ENCODE data around the gene UBE2L5.
"Not testable (repeated sequence)": the region's sequence is repeated elsewhere in the genome, so short reads cannot be mapped to it uniquely, and the experiment has no call there.

Gene UBE2L5

GRCh38 chr13:30440910-30441703 lies 18.8 kb downstream of the UBE2L5 start:
- DNase-seq, result no peak

- DNase-seq, result no peak
Observed at GRCh38 chr13:30442926-30443325, 20.6 kb downstream of the UBE2L5 start.

- DNase-seq, result not testable (repeated sequence)
Observed at GRCh38 chr13:30443491-30443890, 21.2 kb downstream of the UBE2L5 start.

DNA sequence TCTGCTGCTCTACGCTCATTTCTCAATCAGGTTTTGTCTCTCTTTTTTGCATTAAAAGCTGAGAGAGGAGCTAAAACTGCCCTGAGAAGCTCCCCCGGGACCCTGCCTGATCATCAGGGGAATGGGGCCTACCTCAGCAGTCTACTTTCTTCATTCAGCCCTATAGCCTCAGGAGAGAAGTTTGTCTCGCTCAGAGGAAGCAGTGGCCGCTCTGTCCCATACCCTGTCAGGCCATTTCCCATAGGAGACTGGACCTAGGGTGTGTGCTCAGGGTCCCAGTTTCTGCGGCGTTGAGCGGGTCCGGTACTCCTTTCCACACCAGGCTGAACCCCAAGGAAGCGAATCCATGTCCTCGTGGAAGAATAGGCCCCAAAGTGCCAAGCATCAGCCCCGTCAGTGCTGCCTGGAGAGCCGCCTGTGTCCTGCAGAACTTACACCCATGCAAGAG lies 21.7 kb downstream of the UBE2L5 start:
- DNase-seq, result no peak

GRCh38 chr13:30446126-30446500 lies 23.8 kb downstream of the UBE2L5 start:
- no peak for DNase-seq

- DNase-seq, result no peak
Observed at GRCh38 chr13:30448441-30448840, 26.1 kb downstream of the UBE2L5 start.

DNA sequence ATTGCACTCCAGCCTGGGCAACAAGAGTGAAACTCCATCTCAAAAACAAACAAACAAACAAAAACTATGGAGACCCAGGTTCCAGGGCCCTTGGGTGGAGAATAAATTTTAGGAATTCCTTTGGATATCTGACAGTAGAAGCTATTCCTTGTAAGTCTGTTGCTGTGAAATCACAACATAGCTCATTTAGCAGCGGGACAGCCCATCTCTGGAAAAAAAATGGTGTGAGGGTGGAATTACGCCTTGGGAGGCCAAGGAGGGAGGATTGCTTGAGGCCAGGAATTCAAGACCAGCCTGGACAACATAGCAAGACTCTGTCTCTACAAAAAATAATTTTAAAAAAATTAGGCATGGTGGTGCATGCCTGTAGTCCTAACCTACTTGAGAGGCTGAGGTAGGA lies 27.8 kb downstream of the UBE2L5 start:
- no peak for DNase-seq

GRCh38 chr13:30451476-30451875 lies 29.2 kb downstream of the UBE2L5 start:
- not testable (repeated sequence) for DNase-seq

- DNase-seq, result no peak
Observed at GRCh38 chr13:30453727-30454126, 31.4 kb downstream of the UBE2L5 start.

GRCh38 chr13:30454991-30455390 lies 32.7 kb downstream of the UBE2L5 start:
- no peak for DNase-seq

DNA sequence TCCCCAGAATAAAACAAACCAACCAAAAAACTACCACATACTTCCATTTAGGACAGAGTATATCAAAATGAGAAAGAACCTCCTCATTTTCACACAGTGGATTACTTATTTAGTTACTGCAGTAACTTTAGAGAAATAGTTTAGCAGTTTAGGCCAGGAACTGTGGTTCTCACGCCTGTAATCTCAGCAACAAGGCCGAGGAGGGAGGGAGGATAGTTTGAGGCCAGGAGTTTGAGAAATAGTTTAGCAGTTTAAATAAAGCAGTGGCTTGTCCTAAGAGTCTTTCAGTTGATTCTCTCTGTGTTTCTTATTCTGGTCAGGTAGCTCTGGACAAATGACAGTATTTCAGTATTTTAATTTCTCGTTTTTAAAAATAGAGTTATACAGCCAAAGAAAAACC lies 34.0 kb downstream of the UBE2L5 start:
- no peak for DNase-seq

DNA sequence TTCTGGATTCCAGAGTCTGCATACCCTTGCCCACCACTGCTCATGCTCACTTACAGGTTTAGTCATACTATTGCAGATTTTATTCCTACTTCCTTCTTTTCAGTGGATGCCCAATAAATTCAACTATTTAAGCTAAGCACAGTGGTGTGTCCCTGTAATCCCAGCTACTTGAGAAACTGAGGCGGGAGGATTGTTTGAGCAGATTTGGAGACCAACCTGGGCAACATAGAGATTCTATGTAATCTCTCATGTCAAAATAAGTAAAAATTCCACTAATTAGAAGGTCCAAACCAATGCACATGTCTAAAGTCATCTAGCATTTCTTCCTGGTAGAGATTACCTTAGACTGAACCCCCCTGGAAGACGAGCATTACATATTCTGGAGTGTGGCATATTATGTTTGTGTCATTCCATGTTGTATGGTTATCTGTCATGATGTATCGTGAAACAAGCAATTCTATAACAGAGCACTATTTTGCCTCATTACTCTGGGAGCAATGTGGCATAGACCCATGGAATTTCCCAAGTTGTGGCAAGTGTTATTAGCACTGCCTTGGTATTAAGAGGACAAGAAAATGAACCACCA lies 35.1 kb downstream of the UBE2L5 start:
- DNase-seq, result no peak

- DNase-seq, result not testable (repeated sequence)
Observed at GRCh38 chr13:30461279-30462066, 39.2 kb downstream of the UBE2L5 start.

DNA sequence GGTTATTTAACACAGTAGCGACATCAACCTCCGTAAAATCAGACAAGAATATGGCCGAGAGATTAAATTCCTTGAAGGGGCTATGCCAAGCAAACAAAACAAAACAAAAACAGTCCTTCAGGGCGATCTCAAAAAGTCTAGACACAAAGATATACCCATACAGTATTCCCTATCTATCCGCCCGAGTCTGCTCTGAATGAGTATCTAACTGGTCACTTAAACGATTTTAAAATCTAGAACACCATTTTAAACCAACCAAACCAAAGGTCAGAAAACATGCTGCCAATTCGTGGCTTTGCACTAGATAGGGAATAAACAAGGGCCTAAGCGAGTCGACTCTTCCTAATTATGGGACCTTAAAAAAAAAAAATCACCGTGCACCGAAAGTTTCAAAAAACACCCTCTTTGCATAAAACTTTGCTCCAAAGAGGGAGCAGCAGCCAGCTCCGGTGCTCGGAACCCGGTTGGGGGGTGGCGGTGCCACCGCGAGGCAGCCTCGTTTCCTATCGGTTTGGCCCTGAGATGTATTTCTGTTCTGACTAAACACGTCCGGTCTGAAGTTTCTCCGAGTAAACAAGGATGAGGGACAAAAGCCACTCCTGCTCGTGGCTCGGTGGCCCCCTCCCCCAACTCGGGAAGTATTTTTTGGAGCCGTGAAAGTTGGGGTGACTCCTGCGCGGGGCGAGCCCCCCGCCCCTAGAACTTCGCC lies 41.6 kb downstream of the UBE2L5 start:
- peak; percentile 89 for DNase-seq

- DNase-seq, result peak; percentile 93
Observed at GRCh38 chr13:30464496-30465342, 42.4 kb downstream of the UBE2L5 start.

GRCh38 chr13:30465343-30465592 lies 43.0 kb downstream of the UBE2L5 start:
- no peak for DNase-seq

DNA sequence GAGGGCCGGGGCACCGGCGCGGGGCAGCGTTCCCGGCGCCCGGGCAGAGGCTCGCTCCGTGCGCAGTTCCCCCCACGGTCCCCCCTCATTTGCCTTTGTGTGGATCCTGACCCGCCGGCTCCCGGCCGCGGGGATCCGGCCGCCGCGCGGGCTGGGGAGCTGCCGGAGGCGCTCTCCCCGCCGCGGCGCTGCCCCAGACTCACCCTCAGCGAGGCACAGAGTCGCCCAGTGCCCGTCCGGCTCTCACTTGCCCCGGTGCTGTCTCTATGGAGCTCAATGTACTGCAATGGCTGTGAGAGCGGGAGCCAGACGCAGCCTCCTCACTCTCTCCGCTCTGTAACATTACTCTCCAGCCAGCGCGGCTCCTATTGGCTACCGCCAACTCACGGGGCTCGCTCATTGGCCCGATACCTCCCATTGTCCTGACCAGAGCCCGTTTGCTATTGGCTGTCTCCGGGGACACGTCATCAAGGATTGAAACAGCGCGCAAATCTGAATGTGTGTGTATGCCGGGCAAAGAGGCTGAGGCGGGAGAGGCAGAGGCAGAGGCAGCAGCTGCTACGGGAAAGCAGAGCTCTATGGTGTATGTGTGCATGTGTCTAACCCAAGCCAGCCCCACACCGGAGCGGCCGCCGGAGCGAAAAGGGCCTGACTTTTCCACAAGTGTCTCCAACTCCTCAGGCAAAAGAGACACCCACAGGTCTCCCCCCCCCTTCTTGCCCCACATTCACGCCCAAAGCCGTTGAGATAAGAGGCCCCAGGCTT lies 43.5 kb downstream of the UBE2L5 start, which contains the start of gene HMGB1:
Gene HMGB1, minus strand, starts transcription at position 344 of the 765 bp plus-strand sequence. CDS start 2,256 bp downstream, outside the sequence.
- peak; percentile 99 for DNase-seq

GRCh38 chr13:30466358-30466714 lies 44.0 kb downstream of the UBE2L5 start:
- no peak for DNase-seq

DNA sequence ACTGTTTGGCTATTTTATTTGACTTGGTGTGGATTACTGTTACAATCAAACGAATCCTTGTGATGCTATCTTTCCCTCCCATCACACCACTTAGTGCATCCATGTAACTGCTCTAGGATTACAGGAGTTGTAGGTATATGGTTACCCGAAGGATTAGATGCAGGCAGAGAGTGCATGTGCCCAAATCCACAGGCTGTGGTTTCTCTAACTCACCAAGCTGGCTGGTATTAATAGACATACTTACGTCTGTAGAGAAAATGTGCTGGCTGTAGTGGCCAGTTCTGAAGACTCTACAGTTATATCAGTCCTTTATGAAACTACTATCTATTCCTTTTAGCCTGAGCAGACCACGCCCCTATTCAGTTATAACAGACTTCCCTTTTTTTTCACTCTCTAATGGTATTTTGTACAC lies 44.6 kb downstream of the UBE2L5 start:
- DNase-seq, result no peak

GRCh38 chr13:30473675-30474074 lies 51.4 kb downstream of the UBE2L5 start:
- DNase-seq, result no peak

DNA sequence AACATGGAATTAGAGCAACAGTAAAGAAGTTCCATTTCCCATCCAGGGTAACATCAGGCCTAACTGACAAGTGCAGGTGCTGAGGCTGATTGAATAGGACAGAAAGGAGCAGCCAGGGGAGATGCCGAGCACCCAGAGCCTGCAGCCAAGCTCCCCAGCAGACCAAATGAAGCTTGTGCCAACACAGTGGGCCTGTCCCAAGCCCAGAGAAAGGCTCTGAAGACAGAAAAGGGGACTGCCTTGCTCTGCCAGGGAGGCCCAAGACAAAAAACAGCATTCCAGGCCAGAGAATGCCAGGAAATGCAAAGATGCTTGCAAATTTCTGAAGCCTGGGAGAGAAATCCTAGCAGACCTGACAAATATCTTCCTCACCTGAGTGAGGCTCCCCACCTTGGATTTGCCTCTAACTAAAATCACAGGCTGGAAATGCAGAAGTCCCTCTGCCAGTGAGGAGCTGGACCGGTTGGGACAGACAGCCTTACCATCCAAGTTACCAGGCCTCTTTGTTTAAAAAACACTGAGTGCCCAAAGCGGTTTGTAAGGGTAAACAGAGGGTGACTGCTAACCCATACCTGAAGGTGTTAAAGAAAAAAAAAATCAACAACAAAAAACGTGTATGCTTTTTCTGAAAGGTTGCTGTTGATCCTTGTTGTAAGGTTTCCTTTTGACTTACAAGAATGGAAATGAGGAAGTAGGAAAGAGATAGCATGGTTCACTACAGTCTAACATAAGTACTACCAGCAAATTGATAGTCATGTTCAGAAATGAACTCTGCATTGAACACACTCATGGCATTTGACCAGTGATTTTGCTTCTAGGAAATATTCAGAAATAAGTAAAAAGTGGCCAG lies 55.3 kb downstream of the UBE2L5 start:
- no peak for DNase-seq

All from activated effector memory CD4-positive, alpha-beta T cell treated with anti-CD3 and anti-CD28 coated beads, Interleukin-2, amount 50 U/mL, for 16 hours (primary cell).